Spleen (tissue), 11 donors: ENCODE measurements around the gene PAX5. TPM values are rescaled to one million over a fixed set of nuclear protein-coding genes. Genes with fewer than 3 reads are reported as not detected.

Experiments
- DNase-seq: peaks from one replicate; pipeline ENCODE4 v3.0.0-alpha.2; 2020
- H3K27ac ChIP-seq, 8 donors: fragments of 200-600 bp; sonication (generic) in 7 of 8; 1 replicate in 4 of 8; 2 replicates in 4 of 8; pipeline versions ENCODE4 v1.5.0 to v1.8.0; 2016 to 2021; ENCODE audit warnings: inconsistent platforms in 4 of 8, mild to moderate bottlenecking in 4 of 8, moderate library complexity in 1 of 8
- H3K27me3 ChIP-seq, 7 donors: fragments of 200-600 bp; sonication (generic) in 6 of 7; replicated peaks in 1 of 7; 1 replicate in 4 of 7; 2 replicates in 3 of 7; pipeline versions ENCODE4 v1.5.0 to v1.8.0; 2016 to 2021; ENCODE audit warnings: inconsistent platforms in 3 of 7, mild to moderate bottlenecking in 1 of 7
- H3K36me3 ChIP-seq, 6 donors: fragments of 200-600 bp; sonication (generic) in 5 of 6; 1 replicate in 4 of 6; 2 replicates in 2 of 6; pipeline versions ENCODE4 v1.5.0 to v1.8.0; 2016 to 2021; ENCODE audit warnings: inconsistent platforms in 2 of 6
- H3K4me1 ChIP-seq, 6 donors: fragments of 200-600 bp; sonication (generic) in 5 of 6; 1 replicate in 3 of 6; 2 replicates in 3 of 6; pipeline versions ENCODE4 v1.5.0 to v1.8.0; 2016 to 2021; ENCODE audit warnings: inconsistent platforms in 3 of 6
- H3K4me3 ChIP-seq, 8 donors: fragments of 200-600 bp; sonication (generic) in 7 of 8; 1 replicate in 4 of 8; 2 replicates in 4 of 8; pipeline versions ENCODE4 v1.5.0 to v1.8.0; 2016 to 2021; ENCODE audit warnings: inconsistent platforms in 4 of 8, mild to moderate bottlenecking in 4 of 8, moderate library complexity in 2 of 8
- H3K9me3 ChIP-seq, 8 donors: fragments of 200-600 bp; sonication (generic) in 7 of 8; 1 replicate in 4 of 8; 2 replicates in 4 of 8; pipeline versions ENCODE4 v1.5.0 to v1.8.0; 2016 to 2021; ENCODE audit warnings: inconsistent platforms in 4 of 8
- POLR2A ChIP-seq, 3 donors: fragments of 450-650 bp; IDR thresholded peaks; one replicate each; pipeline ENCODE4 v1.5.1; 2017; ENCODE audit warnings: antibody characterized with exemption in 3 of 3, mild to moderate bottlenecking in 1 of 3
- POLR2AphosphoS5 ChIP-seq, 3 donors: sonication (generic); formaldehyde crosslinking; IDR thresholded peaks; one replicate each; pipeline ENCODE4 v1.5.1; 2017; ENCODE audit warnings: antibody characterized with exemption in 3 of 3
- WGBS, 5 donors: extraction: QIAGEN DNeasy Blood & Tissue Kit in 3 of 5; methylation state at CpG; one replicate each; pipeline versions ENCODE4 v1.1.5 to v1.1.7; 2013 to 2018; 5-methylcytosine and 5-hydroxymethylcytosine counted together
- intact Hi-C: fragments of 100-400 bp; cut with DNase I; formaldehyde crosslinking; loops from one replicate; pipeline ENCODE4 v1.15.0; 2023; ENCODE audit warnings: low total_unique reads
- polyA plus RNA-seq, 3 donors: library from polyadenylated mRNA; stranded (reverse); fragments of 200-250 nt; gene quantifications; one replicate each; pipeline ENCODE4 v1.2.1, GENCODE V29; 2013
- total RNA-seq, 7 donors: library from RNA; depleted of rRNA in 3 of 7; stranded (reverse); fragments of >200 nt in 3 of 7; fragmentation: NEBNext Ultra II Directional in 4 of 7; extraction: Animal tissue kit (Norgen Biotek cat#: 25700) in 4 of 7; gene quantifications; one replicate each; pipeline versions ENCODE4 v1.1.0 to v1.2.1, GENCODE V29; 2016 to 2021
- TF ChIP-seq, protein P1 (sequence below), 11 experiments: fragments of 200-600 bp in 7 of 11; fragments of 450-650 bp in 4 of 11; sonication (generic) in 4 of 11; IDR thresholded peaks in 8 of 11; conservative IDR thresholded peaks in 3 of 11; 1 replicate in 7 of 11; 2 replicates in 4 of 11; pipeline versions ENCODE4 v1.4.0 to v1.8.0; 2016 to 2021; ENCODE audit warnings: antibody characterized with exemption in 11 of 11, inconsistent platforms in 4 of 11, mild to moderate bottlenecking in 1 of 11
- donor health status: healthy with polysubstance abuse.
- donor health status: DM: no; HTN: no; CAD: no; lungs with moderate emphysema.
- donor health status: DM: no; HTN: no; CAD: no.
- donor health status: Bipolar disorder and iron deficiency.
- donor health status: healthy.
- donor health status: DM: no; HTN: no; CAD: no.
- donor health status: DM: yes; HTN: yes; CAD: no.

Gene PAX5
- total and polyA plus RNA-seq, 10 donors = 15.9 to 120 (median 53.0) TPM

DNA sequence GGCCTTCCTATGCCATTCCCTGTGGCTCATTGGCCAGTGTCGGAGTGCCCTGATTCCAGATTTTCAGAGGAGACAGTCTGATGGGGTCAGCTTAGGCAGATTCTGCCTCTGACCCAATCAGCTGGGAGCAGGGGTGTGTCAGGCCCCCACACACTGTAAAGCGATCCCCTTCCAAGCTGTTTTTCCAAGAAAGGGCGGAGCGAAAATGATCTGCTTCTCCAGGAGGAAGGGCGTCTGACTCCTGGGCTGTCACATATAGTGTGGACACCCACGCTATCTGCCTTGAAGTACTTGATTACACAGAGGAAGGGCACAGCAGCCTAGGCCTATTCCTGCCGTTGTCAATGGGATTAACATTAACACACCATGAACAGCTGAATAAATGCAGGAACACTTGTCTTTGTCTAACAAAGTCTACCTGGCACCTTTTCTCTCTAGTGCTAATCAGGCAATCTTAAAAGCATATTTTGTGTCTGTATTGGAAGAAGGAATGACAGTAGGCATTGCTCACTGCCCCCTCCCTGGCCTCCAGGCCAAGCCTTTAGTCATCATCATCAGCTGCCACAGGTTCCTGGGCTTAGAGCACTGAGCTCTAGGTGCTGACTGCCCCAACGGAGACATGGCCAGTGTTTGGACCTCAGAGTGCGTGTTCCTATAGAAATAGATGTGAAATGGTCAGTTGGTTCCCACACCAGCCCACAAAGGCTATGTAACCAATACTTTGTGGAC lies 242.7 kb downstream of the PAX5 start:
- intact Hi-C loops = no loop called here
- no peak for DNase-seq
- 72 to 89% (median 80%) methylated on average over 9 of the region's 9 CpGs for WGBS, 5 donors
- Histone ChIP-seq H3K36me3 (no peaks in the 10 kb centered on the region), H3K27me3 (peaks cover 0 to 2% (median 0%) of the 10 kb centered on the region in 7 donors), H3K4me1 (no peaks in the 10 kb centered on the region), H3K9me3 (peaks cover 0 to 24% (median 17%) of the 10 kb centered on the region in 8 donors), H3K4me3 (no peak overlapping the region), H3K27ac (no peak overlapping the region)
- TF ChIP-seq POLR2A (IDR thresholded peaks at IDR 0.05) (no peak), POLR2AphosphoS5 (IDR thresholded peaks at IDR 0.05) (no peak)
- TF ChIP-seq, protein P1, sequence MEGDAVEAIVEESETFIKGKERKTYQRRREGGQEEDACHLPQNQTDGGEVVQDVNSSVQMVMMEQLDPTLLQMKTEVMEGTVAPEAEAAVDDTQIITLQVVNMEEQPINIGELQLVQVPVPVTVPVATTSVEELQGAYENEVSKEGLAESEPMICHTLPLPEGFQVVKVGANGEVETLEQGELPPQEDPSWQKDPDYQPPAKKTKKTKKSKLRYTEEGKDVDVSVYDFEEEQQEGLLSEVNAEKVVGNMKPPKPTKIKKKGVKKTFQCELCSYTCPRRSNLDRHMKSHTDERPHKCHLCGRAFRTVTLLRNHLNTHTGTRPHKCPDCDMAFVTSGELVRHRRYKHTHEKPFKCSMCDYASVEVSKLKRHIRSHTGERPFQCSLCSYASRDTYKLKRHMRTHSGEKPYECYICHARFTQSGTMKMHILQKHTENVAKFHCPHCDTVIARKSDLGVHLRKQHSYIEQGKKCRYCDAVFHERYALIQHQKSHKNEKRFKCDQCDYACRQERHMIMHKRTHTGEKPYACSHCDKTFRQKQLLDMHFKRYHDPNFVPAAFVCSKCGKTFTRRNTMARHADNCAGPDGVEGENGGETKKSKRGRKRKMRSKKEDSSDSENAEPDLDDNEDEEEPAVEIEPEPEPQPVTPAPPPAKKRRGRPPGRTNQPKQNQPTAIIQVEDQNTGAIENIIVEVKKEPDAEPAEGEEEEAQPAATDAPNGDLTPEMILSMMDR (IDR thresholded peaks at IDR 0.05 in 8 of 11, conservative IDR thresholded peaks at IDR 0.05 in 3 of 11) = no peak

DNA sequence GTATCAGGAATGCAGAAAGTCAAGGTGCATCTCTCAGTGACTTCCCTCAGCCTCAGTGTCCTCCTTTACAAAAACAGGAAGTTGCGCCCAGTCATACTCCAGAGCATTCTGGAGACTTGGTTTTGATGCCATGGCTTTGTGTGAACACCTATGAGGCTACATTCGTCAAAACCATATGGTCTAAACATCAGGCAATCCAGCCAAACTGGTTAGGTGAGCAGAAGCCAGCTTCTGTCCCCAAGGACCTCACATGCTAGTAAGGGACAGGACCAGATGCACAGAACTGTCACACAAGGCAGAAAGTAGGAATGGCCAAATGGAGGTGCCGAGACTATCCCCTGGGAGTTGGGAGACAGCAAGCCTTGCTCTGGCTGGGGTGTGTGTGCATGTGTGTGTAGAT lies 244.2 kb downstream of the PAX5 start:
- Histone ChIP-seq H3K27me3 (peaks cover 0 to 8% (median 0%) of the 10 kb centered on the region in 7 donors), H3K4me1 (no peaks in the 10 kb centered on the region), H3K9me3 (peaks cover 0 to 24% (median 17%) of the 10 kb centered on the region in 8 donors), H3K36me3 (no peaks in the 10 kb centered on the region), H3K27ac (no peak overlapping the region), H3K4me3 (no peak overlapping the region)
- DNase-seq = no peak
- TF ChIP-seq, protein P1 (IDR thresholded peaks at IDR 0.05 in 8 of 11, conservative IDR thresholded peaks at IDR 0.05 in 3 of 11) = no peak
- TF ChIP-seq POLR2A (IDR thresholded peaks at IDR 0.05) (no peak), POLR2AphosphoS5 (IDR thresholded peaks at IDR 0.05) (no peak)
- WGBS, 5 donors = 53 to 62% (median 58%) methylated on average over 3 of the region's 3 CpGs
- intact Hi-C loops = no loop called here

DNA sequence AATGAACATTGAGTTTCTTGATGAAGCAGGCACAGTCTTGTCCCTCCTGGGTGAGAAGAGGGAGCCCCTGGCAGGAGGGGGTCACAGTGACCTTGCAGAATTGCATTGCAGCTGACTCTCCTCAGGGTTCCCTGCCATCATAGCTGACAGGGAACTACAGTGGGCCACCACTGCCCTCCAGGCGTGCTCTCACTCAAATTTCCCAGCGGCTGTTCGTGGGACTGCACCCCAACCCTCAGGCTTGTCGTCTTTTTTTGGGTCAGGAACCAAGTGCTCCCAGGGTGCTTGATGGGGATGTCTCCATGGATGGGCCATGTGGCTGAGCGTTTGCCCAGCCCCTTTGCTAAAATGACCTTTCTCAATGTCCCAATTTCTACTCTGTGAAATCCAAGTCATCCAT lies 245.5 kb downstream of the PAX5 start:
- TF ChIP-seq POLR2AphosphoS5 (IDR thresholded peaks at IDR 0.05) = no peak
- TF ChIP-seq, protein P1 (IDR thresholded peaks at IDR 0.05 in 8 of 11, conservative IDR thresholded peaks at IDR 0.05 in 3 of 11) = peak in 6 of 11 experiments; percentile 17 to 36 (median 26)
- Histone ChIP-seq H3K4me1 (no peaks in the 10 kb centered on the region), H3K36me3 (no peaks in the 10 kb centered on the region)

DNA sequence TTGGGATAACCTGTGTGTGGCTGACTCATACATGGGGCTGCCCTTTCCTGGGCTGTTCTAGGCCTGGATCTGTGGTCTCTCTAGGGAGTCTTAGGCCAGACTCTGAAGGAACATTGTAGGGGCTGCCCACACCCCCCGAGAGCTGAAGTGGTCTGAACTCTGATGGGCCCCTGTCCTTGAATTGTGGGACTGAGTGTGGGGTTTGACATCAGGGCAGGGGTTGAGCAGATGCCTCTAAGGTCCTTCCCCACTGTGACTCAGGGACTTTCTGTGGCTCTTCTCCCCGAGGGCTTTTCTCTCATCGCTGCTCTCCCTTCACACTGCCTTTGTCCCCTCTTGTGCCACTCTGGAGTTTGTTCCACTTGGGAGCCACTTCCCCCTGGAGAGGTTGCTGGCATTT lies 246.4 kb downstream of the PAX5 start:
- H3K4me3 ChIP-seq = no peak overlapping the region
- no peak for DNase-seq
- peaks cover 0 to 30% (median 0%) of the 10 kb centered on the region in 7 donors for H3K27me3 ChIP-seq
- 32 to 65% (median 53%) methylated on average over 2 to 3 of the region's 3 CpGs for WGBS, 5 donors
- no peaks in the 10 kb centered on the region for H3K4me1 ChIP-seq
- TF ChIP-seq POLR2A (IDR thresholded peaks at IDR 0.05) = no peak
- TF ChIP-seq, protein P1 (IDR thresholded peaks at IDR 0.05 in 8 of 11, conservative IDR thresholded peaks at IDR 0.05 in 3 of 11) = no peak
- no peak for TF ChIP-seq POLR2AphosphoS5 (IDR thresholded peaks at IDR 0.05)
- H3K9me3 ChIP-seq = peaks cover 0 to 4% (median under 1%) of the 10 kb centered on the region in 8 donors
- no peaks in the 10 kb centered on the region for H3K36me3 ChIP-seq
- H3K27ac ChIP-seq = no peak overlapping the region
- intact Hi-C loops = no loop called here

More for the DNA sequence above, 245.5 kb downstream of the PAX5 start:
- intact Hi-C loops = no loop called here
- Histone ChIP-seq H3K9me3 (peaks cover 0 to 12% (median 8%) of the 10 kb centered on the region in 8 donors), H3K27ac (no peak overlapping the region), H3K4me3 (no peak overlapping the region), H3K27me3 (peaks cover 0 to 21% (median 0%) of the 10 kb centered on the region in 7 donors)
- 45 to 51% (median 48%) methylated on average over 5 of the region's 5 CpGs for WGBS, 5 donors
- no peak for DNase-seq
